Mononuclear cell (primary cell): ENCODE measurements around the gene C22orf15. TPM values are rescaled to one million over a fixed set of nuclear protein-coding genes. Genes with fewer than 3 reads are reported as not detected.

Source experiments
- H3K27me3 ChIP-seq: 2 replicates; pipeline ENCODE4 v1.6.0; 2011; ENCODE audit warnings: low read length, control low read depth; ENCODE audit not compliant: insufficient read depth
- H3K4me1 ChIP-seq: 2 replicates; pipeline ENCODE4 v1.5.1; 2011; ENCODE audit warnings: mild to moderate bottlenecking, low read length, control low read depth; ENCODE audit not compliant: insufficient read depth
- H3K4me3 ChIP-seq: 2 replicates; pipeline ENCODE4 v1.5.1; 2011; ENCODE audit warnings: mild to moderate bottlenecking, low read length, moderate library complexity
- H3K9me3 ChIP-seq: 2 replicates; pipeline ENCODE4 v1.5.1; 2011; ENCODE audit warnings: low read depth, mild to moderate bottlenecking, control low read depth, low read length
- total RNA-seq: library from RNA; depleted of rRNA; stranded (reverse); fragments of >200 nt; gene quantifications from one replicate; pipeline ENCODE4 v1.2.3, GENCODE V29; 2012

The C22orf15 gene
- total RNA-seq, 1 donor, result 0.31 TPM

DNA sequence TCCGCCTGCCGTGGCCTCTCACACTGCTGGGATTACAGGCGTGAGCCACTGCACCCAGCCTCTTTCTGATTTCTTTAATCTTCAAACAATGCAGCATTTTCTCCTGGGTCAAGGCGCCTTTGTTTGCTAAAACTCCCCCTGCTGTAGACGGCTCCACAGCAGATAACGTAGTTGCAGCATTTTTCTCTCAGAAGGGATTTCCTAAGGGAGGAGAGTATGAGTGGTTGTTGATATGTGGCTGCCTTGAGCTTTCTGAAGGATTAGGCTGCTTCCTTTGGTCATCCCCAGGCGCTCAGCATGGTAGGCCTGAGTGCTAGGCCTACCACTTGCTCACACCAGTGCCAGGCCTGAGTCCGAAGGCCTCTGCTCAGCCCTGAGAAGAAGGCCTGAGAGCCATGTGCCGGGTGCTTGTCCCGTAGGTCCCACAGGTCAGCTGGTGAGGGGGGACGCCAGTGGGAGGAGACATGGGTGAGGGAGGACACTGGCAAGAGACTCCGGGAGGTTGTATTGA lies 42.0 kb downstream of the C22orf15 start:
- H3K4me1 ChIP-seq, result peaks cover 17% of the 10 kb centered on the region

DNA sequence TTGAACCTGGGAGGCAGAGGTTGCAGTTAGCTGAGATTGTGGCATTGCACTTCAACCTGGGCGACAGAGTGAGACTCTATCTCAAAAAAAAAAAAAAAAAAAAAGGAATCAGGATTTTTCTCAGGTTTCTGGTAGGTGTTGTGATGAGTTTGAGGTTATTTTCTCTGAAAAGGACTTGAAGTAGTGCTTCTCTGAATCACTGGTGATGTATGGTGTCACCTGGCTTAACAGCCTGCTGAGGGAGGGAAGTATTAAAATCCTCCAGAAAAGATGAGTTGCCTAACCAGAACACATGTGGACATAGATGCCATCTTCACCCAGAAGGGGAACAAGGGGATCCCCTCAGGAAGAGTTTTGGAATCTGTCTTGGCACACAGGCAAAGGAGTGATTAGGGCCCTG lies 44.0 kb downstream of the C22orf15 start:
- H3K4me3 ChIP-seq, result no peak overlapping the region
- H3K4me1 ChIP-seq, result peaks cover 10% of the 10 kb centered on the region
- no peaks in the 10 kb centered on the region for H3K27me3 ChIP-seq
- H3K9me3 ChIP-seq, result no peaks in the 10 kb centered on the region

More for the DNA sequence above, 42.0 kb downstream of the C22orf15 start:
- no peaks in the 10 kb centered on the region for H3K27me3 ChIP-seq
- H3K9me3 ChIP-seq, result no peaks in the 10 kb centered on the region
- H3K4me3 ChIP-seq, result no peak overlapping the region

DNA sequence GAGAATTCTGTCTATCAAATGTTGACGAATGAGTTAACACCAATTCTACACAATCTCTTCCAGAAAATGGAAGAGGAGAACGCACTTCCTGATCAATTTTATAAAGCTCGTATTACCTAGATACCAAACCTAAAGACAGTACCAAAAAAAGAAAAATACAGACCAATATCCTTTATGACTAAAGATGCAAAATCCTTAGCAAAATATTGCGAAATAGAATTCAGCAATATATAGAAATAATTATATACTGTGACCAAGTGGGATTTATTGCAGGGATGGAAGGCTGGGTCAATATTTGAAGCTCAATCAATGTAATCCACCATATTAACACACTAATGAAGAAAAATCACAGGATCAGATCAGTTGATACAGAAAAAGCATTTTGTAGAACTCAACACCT lies 49.6 kb downstream of the C22orf15 start:
- no peak overlapping the region for H3K4me3 ChIP-seq
- no peaks in the 10 kb centered on the region for H3K9me3 ChIP-seq
- no peaks in the 10 kb centered on the region for H3K27me3 ChIP-seq
- H3K4me1 ChIP-seq, result no peaks in the 10 kb centered on the region

Other genes starting within 250 kb of the C22orf15 start
- 0.31 TPM for gene IGLL1, start 182.7 kb upstream of the C22orf15 start, total RNA-seq
- 0.73 TPM for gene DRICH1, start 130.7 kb upstream of the C22orf15 start, total RNA-seq
- gene RGL4, start 72.0 kb upstream of the C22orf15 start, total RNA-seq, result 9.2 TPM
- 0.52 TPM for gene ZNF70, start 11.9 kb upstream of the C22orf15 start, total RNA-seq
- gene VPREB3, start 8.6 kb upstream of the C22orf15 start, total RNA-seq, result 0.42 TPM
- 9.0 TPM for gene CHCHD10, start 5.0 kb downstream of the C22orf15 start, total RNA-seq
- 0.94 TPM for gene MMP11, start 9.9 kb downstream of the C22orf15 start, total RNA-seq
- gene SMARCB1, start 24.0 kb downstream of the C22orf15 start, total RNA-seq, result 31.8 TPM
- 1.7 TPM for gene DERL3, start 76.0 kb downstream of the C22orf15 start, total RNA-seq
- 7.9 TPM for gene SLC2A11, start 94.9 kb downstream of the C22orf15 start, total RNA-seq
- 66.7 TPM for gene MIF, start 131.4 kb downstream of the C22orf15 start, total RNA-seq
- not detected for gene GSTT2B, start 198.2 kb downstream of the C22orf15 start, total RNA-seq
- 3.8 TPM for gene DDTL, start 203.9 kb downstream of the C22orf15 start, total RNA-seq
- gene DDT, start 211.5 kb downstream of the C22orf15 start, total RNA-seq, result 45.8 TPM
- gene GSTT2, start 217.1 kb downstream of the C22orf15 start, total RNA-seq, result not detected
- not detected for gene GSTT4, start 242.5 kb downstream of the C22orf15 start, total RNA-seq
- gene CABIN1, start 248.3 kb downstream of the C22orf15 start, total RNA-seq, result 49.7 TPM